ENCODE data around the gene CADPS. TPM values are rescaled to one million over a fixed set of nuclear protein-coding genes. Genes with fewer than 3 reads are reported as not detected.
A peak's percentile ranks its signal among the peaks of the same experiment; 100 is the strongest.

The CADPS gene
- polyA plus RNA-seq, 1 of the 3 experiments (the other 2 are of a cell fraction), result 5.8 TPM

DNA sequence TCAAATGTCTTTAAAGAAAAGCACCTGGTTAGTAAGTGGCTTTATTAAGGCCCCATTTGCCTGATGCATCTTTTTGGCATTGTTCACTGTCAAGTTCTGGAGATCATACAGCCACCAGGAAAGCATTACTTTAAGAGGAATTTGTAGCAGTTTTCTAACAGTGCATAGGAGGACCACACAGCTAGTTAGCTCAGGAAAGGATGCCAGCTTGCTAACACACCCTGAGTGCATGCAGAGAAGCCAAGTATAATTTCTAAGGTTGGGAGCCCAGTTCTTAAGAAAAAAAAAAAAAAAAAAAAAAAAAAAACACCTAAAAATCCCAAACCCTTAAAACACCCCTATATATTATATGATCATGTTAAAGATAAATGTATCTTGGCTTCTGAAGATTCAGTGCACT lies 399.9 kb downstream of the CADPS start:
- no peak overlapping the region for H3K4me3 ChIP-seq (ENCODE audit: low read depth in 2 of 2, low read length in 1 of 2)
- H2AFZ ChIP-seq (ENCODE audit: low read depth), result no peak overlapping the region
- peaks cover 0 to 7% of the 10 kb centered on the region in 2 experiments; a peak in 2 of 4 replicates for H3K4me1 ChIP-seq (ENCODE audit: control insufficient read depth in 1 of 2, insufficient read depth in 2 of 2, low read depth in 1 of 2, low read length in 1 of 2)
- no peaks in the 10 kb centered on the region for H3K27me3 ChIP-seq (ENCODE audit: insufficient read depth)
- H4K20me1 ChIP-seq (ENCODE audit: insufficient read depth), result no peaks in the 10 kb centered on the region
- no peaks in the 10 kb centered on the region for H3K9me2 ChIP-seq
- H3F3A ChIP-seq (replicated peaks; ENCODE audit: insufficient read depth), result no peaks in the 10 kb centered on the region
- no peak overlapping the region for H3K27ac ChIP-seq (ENCODE audit: low read depth in 2 of 2, low read length in 1 of 2)
- CTCF ChIA-PET, result no interaction called here
- no peaks in the 10 kb centered on the region for H3K36me3 ChIP-seq (replicated peaks in 1 of 2; ENCODE audit: control insufficient read depth in 1 of 2, insufficient read depth in 2 of 2, low read length in 1 of 2)
- no peaks in the 10 kb centered on the region for H3K79me2 ChIP-seq (ENCODE audit: insufficient read depth)
- no peak for DNase-seq
- POLR2A ChIA-PET, result no interaction called here
- no peak overlapping the region for H3K4me2 ChIP-seq
- TF ChIP-seq TAF1 (IDR thresholded peaks at IDR 0.05; ENCODE audit: borderline replicate concordance, low read depth, low read length), result no peak
- no peak for TF ChIP-seq FOXM1 (IDR thresholded peaks at IDR 0.05; ENCODE audit: low read depth)
- TF ChIP-seq ELF1 (IDR thresholded peaks at IDR 0.05), result no peak
- no peak for TF ChIP-seq RCOR1 (IDR thresholded peaks at IDR 0.05; ENCODE audit: low read length)
- TF ChIP-seq RAD21 (IDR thresholded peaks at IDR 0.05; ENCODE audit: low read length), result no peak
- TF ChIP-seq, protein P1, sequence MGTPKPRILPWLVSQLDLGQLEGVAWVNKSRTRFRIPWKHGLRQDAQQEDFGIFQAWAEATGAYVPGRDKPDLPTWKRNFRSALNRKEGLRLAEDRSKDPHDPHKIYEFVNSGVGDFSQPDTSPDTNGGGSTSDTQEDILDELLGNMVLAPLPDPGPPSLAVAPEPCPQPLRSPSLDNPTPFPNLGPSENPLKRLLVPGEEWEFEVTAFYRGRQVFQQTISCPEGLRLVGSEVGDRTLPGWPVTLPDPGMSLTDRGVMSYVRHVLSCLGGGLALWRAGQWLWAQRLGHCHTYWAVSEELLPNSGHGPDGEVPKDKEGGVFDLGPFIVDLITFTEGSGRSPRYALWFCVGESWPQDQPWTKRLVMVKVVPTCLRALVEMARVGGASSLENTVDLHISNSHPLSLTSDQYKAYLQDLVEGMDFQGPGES (IDR thresholded peaks at IDR 0.05; ENCODE audit: low read depth, low read length), result no peak
- no peak for TF ChIP-seq TCF12 (IDR thresholded peaks at IDR 0.05)
- no peak for TF ChIP-seq MEF2A (IDR thresholded peaks at IDR 0.05; ENCODE audit: borderline replicate concordance, low read depth)
- no peak for TF ChIP-seq NRF1 (IDR thresholded peaks at IDR 0.05; ENCODE audit: low read depth, low read length)
- no peak overlapping the region for H3K9ac ChIP-seq
- H3K9me3 ChIP-seq, result no peaks in the 10 kb centered on the region

DNA sequence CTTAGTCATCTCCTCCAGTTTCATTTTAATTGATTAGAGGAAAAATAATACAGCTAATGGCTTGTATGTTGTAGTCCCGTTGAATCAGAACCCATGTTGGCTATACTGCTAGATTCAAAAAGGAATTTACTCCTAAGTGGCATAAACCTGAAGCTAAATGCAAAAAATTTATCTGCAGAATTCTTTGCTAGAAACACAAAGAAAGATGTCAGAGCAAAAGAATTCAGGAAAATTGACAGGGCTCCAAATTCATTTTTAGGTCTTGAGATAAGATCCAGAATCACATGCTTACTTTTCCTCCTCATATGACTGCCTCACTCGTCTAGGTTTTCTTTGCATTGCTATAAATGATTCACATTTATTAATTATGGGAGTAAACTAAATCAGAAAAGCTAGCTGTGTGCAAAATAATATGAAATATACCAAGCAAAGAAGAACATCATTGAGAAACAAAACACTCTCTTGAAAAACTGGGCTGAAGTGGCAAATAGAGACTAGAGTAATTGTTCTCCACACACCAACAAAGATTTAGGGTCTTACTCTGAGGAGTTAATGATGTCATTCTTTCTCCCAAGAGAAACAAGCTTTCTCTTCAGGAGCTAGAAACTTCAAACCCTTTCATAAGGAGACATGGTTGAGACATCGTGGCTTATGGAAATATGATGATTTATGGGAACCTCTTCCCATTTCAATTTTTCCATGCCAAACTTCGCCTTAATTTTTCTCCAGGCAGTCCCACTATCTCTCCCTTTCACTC lies 407.1 kb downstream of the CADPS start:
- H3K27me3 ChIP-seq (ENCODE audit: insufficient read depth), result no peaks in the 10 kb centered on the region
- no peaks in the 10 kb centered on the region for H3K9me3 ChIP-seq
- no peaks in the 10 kb centered on the region for H3K79me2 ChIP-seq (ENCODE audit: insufficient read depth)
- ChIA-PET CTCF (interaction anchor here (0.9 to 1.6 kb wide), 5 partner anchors 11 to 267 kb away, joined by 3 to 7 read pairs (median 3); no protein-coding TSS in a partner anchor), POLR2A (no interaction called here)
- H3K9ac ChIP-seq, result no peak overlapping the region
- no peak for DNase-seq
- H3K4me3 ChIP-seq (ENCODE audit: low read depth in 2 of 2, low read length in 1 of 2), result no peak overlapping the region
- no peak overlapping the region for H2AFZ ChIP-seq (ENCODE audit: low read depth)
- peak overlapping the region in 1 of 2 experiments; percentile 22; a peak in 1 of 4 replicates for H3K27ac ChIP-seq (ENCODE audit: low read depth in 2 of 2, low read length in 1 of 2)
- no peaks in the 10 kb centered on the region for H4K20me1 ChIP-seq (ENCODE audit: insufficient read depth)
- WGBS (ENCODE audit: low lambda C conversion rate), result 47% methylated on average over 4 of the region's 4 CpGs
- H3K4me1 ChIP-seq (ENCODE audit: control insufficient read depth in 1 of 2, insufficient read depth in 2 of 2, low read depth in 1 of 2, low read length in 1 of 2), result no peaks in the 10 kb centered on the region; a peak in 1 of 4 replicates
- no peaks in the 10 kb centered on the region for H3K36me3 ChIP-seq (replicated peaks in 1 of 2; ENCODE audit: control insufficient read depth in 1 of 2, insufficient read depth in 2 of 2, low read length in 1 of 2)
- H3F3A ChIP-seq (replicated peaks; ENCODE audit: insufficient read depth), result no peaks in the 10 kb centered on the region
- H3K9me2 ChIP-seq, result no peaks in the 10 kb centered on the region
- TF ChIP-seq RXRA (IDR thresholded peaks at IDR 0.05; ENCODE audit: borderline replicate concordance, low read depth) (no peak), POLR2AphosphoS5 (IDR thresholded peaks at IDR 0.05; ENCODE audit: low read depth, low read length) (no peak), YY1 (IDR thresholded peaks at IDR 0.05; ENCODE audit: low read depth) (no peak), FOSL2 (IDR thresholded peaks at IDR 0.05; ENCODE audit: borderline replicate concordance, low read depth) (no peak), RCOR1 (IDR thresholded peaks at IDR 0.05; ENCODE audit: low read length) (no peak), FOXM1 (IDR thresholded peaks at IDR 0.05; ENCODE audit: low read depth) (no peak)
- TF ChIP-seq, protein P2, sequence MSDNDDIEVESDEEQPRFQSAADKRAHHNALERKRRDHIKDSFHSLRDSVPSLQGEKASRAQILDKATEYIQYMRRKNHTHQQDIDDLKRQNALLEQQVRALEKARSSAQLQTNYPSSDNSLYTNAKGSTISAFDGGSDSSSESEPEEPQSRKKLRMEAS (IDR thresholded peaks at IDR 0.05; ENCODE audit: low read depth), result no peak
- H3K4me2 ChIP-seq, result peak overlapping the region; percentile 12; the same call in 1 of the 2 replicates

Measured in SK-N-SH (cell line).